NCI-H2196 treated with DMSO at 0.1 percent for 48 hours (cell line): ENCODE results near the gene EZH1.
"Not testable (repeated sequence)": the region's sequence is repeated elsewhere in the genome, so short reads cannot be mapped to it uniquely, and the experiment has no call there.

Source experiments
- DNase-seq: peaks from one replicate; lab custom pipeline; 2025; ENCODE audit not compliant: unreplicated experiment; lab: John Stamatoyannopoulos, UW

The EZH1 gene

DNA sequence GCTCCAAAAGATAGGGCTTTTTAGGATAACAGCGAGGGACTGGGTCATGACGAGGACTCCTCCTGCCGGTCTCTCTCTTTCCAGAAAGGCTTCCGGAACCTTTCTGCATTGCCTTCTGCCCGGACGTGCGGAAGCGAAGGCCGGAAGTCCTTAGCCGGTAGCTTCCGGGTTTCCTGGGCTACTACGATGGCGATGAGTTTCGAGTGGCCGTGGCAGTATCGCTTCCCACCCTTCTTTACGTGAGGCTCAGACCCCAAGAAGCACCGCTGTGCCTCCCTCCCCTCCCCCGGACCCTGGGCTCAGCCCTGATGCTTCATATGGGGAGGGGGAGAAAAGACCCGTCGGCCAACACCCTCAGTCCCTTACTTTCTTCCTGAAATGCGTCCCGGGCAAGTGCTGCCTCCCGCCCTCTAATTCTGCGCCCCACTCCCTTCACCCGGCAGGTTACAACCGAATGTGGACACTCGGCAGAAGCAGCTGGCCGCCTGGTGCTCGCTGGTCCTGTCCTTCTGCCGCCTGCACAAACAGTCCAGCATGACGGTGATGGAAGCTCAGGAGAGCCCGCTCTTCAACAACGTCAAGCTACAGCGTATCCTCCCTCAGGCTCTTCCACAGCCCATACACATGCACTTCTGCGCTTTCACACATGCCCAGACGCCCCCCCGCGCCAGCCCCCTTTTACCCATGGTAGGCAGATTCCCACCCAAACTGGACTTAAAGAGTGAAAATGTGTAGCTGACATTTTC, 28.6 kb upstream of the EZH1 start, which contains the start of gene VPS25:
Gene VPS25, plus strand, starts transcription at position 160 of the 746 bp plus-strand sequence. Its CDS starts 27 bp downstream, at position 187.
- DNase-seq: peak; percentile 33

- no peak for DNase-seq
Observed at GRCh38 chr17:42772945-42773289, 28.1 kb upstream of the EZH1 start.

GRCh38 chr17:42769964-42770363, 25.1 kb upstream of the EZH1 start:
- DNase-seq: not testable (repeated sequence)

GRCh38 chr17:42768006-42768405, 23.2 kb upstream of the EZH1 start:
- DNase-seq: not testable (repeated sequence)

DNA sequence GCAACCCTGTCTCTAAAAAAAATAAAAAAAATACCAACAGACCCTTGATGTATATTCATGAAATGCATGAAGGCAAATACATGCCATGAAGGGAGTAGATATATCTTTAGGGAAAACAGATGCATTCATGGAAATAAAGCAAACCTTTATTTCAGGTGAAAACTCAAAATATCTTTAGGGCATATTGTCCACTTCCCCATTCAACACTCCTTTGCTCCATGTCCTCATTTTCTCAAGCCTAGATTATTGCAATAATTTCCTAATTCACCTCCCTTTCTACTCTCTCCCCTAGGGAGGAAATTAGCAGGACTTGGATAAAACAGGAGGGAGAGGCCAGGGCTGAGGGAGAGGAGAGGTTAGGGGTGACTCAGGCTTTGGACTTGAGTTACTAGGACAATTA, 22.7 kb upstream of the EZH1 start:
- DNase-seq: no peak

DNA sequence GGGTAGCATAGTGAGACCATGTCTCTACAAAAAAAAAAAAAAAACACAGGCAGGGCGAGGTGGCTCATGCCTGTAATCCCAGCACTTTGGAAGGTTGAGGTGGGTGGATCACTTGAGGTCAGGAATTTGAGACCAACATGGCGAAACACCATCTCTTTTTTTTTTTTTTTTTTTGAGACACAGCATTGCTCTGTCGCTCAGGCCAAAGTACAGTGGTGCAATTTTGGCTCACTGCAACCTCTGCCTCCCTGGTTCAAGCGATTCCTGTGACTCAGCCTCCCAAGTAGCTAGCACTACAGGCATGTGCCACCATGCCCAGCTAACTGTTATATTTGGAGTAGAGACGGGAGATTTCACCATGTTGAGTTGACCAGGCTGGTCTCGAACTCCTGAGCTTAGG, 21.3 kb upstream of the EZH1 start:
- no peak for DNase-seq

DNA sequence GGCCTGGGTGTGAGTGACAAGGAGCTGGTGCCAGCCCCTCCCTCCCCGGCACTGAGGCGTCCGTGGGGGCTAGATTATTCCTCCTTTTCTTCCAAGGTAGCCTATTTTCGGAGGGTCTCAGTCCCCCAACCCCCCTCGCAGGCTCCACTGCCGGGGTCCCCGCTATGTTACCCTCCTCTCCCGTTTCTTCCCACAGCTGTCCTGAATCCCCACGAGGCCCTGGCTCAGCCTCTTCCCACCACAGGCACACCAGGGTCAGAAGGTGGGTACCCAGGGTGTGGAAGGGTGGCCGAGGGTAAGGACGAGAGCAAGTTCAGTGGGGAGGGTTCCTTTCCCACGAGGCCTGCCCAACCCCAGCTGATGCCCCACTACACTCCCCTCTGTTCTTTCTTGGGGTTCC, 16.8 kb upstream of the EZH1 start:
- DNase-seq: no peak

DNA sequence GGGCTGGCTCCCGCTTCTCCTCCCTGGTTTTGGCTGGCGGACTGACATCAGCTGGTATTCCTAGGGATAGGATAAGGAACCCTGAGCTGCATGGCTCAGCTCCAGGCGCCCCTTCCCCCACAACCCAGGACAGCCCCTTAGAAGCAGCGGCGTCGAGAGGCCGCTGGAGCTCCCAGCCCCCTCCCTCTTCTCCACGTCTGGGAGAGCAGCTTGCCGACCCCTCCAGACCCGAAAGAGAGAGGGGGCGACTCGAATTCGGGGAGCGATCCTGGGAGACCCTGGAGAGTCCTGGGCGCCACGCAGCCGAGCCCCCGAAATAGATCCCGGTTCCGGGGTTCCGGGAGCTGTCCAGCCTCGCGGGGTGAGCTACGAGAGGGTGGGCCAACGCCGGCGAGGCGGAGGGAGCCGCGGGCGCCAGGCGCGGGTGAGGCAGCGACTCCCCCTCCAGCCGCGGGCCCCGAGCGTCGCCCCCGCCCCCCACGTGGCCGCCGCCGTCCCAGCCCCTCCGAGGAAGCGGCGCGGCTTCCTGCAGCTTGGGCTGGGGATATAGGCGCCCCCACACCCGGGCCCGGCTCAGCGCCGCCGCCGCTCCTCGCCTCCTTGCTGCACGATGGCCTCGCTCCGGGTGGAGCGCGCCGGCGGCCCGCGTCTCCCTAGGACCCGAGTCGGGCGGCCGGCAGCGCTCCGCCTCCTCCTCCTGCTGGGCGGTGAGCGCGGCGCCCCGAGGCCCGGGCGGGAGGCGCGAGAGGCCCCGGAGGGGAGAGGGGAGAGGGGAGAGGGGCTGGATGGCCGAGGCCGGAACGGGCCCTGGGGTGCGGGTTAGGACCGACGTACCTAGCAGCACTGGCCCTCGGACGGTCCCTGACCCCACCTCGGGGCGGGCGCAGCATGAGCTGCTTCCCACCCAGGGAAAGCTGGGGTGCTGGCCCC, 16.1 kb upstream of the EZH1 start, which contains the start of gene RAMP2:
Gene RAMP2, plus strand, starts transcription at position 576 of the 930 bp plus-strand sequence. Its CDS starts 35 bp downstream, at position 611.
- no peak for DNase-seq

DNA sequence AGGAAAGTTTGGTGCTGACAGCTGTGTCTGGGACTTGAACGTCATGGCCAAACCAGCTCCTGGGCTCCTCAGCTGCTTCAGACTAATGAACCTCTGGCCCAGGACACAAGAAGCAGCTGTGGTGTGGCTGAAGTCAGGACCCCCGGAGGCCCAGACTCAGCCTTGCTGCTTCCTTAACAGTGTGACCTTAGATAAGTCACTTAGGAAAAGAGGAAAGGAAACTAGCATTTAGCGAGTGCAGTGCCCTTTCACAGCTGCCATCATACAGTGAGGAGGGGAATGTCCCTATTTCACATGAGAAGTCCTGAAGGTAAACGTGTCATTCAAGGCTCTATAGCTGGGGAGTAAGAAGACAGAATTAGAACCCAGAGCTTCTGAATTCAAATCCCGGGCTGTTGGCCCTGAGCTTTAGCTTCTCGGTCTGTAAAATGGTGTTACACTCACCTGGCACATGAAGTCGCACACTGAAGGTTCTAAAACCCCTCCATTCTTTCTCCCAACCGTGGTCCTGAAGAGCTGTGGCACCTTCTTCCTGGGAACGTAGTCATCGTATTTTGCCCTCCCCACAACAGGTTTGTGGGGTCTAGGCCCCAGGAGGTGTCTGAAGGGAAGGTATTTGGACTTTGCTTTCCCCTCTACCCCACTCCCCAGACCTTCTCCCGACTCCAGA, 15.3 kb upstream of the EZH1 start:
- no peak for DNase-seq

GRCh38 chr17:42754782-42755181, 9.9 kb upstream of the EZH1 start:
- no peak for DNase-seq

DNA sequence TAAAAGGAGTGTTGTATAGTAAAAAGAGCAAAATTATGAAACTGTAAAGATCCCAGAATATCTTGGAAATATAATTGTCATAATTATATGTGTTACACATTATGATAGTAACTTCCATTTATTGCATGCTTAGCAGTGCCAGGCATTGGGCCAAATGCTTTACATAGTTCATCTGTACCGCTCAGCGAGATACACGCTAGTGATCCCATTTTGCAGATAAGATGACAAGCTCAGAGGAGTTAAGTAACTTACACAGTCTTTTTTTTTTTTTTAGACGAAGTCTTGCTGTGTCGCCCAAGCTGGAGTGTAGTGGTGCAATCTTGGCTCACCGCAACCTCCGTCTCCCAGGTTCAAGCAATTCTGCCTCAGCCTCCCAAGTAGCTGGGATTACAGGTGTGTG, 6.8 kb upstream of the EZH1 start:
- no peak for DNase-seq

- no peak for DNase-seq
Observed at GRCh38 chr17:42750739-42751344, 6.0 kb upstream of the EZH1 start.

DNA sequence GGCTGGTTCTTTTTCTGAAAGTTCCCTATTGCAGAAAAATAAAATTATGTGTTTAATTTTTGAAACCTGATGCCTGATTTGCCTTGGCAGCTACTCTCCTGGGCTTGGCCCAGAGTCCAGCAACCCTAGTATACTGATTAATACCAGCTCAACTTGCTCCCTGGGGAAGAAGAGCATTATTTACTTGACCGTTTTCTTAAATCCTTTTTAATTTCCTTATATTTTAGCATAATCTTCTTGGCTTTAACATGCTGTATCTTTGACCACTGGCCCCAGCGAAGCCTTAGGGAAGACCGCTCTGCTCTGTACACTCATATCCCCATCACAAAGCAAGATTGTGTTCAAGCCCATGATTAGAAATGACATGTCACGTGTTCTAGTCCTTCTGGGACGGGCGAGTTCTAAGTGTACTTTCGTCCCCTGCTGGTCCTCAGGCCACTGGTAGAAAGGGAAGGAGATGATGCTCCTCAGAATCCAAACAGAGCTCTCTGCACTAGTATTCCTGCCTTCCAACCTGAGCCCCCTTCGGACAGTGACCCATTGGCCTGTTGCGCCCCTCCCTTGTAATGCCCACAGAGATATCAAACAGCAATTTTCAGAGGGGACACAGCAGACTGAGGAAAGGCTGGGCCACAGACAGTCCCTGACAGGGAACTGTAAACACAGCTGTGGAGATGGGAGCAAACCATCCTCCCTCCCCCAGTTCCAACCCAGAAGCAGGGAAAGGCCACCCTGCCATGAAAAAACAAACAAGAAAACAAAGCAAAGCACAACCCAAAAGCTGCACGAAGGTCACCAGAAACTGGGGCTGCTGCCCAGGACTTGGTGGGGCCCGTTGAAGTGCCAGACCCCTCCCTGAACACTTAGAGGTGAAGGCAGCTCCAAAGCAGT, 4.3 kb upstream of the EZH1 start:
- DNase-seq: no peak

- no peak for DNase-seq
Observed at GRCh38 chr17:42748202-42748907, 3.5 kb upstream of the EZH1 start.

DNA sequence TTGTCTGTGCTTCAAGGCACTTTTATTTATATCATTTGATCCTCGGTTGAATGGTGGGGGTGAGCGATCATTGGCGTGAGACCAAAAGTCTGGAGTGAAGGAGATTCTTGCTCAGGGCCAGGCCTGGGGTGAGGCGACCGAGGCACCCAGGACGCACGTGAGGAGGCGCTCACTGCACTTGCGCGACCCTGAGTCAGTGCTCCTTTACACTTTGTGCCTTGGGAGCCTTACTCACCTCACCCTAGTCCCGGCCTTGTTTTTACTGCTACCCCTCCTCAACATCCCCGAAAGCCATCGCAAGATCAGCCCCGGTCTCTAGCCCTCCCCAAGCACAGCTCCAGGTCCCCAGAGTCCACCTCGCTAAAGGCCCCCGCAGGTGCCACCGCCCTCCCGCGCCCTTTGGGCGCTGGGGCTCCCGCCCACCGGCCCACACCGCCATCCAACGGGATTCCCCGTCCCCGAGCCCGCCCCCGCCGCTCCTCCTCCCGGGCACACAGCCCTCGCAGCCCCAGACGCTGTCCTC, 496 bp downstream of the EZH1 start:
- DNase-seq: peak; percentile 32

DNA sequence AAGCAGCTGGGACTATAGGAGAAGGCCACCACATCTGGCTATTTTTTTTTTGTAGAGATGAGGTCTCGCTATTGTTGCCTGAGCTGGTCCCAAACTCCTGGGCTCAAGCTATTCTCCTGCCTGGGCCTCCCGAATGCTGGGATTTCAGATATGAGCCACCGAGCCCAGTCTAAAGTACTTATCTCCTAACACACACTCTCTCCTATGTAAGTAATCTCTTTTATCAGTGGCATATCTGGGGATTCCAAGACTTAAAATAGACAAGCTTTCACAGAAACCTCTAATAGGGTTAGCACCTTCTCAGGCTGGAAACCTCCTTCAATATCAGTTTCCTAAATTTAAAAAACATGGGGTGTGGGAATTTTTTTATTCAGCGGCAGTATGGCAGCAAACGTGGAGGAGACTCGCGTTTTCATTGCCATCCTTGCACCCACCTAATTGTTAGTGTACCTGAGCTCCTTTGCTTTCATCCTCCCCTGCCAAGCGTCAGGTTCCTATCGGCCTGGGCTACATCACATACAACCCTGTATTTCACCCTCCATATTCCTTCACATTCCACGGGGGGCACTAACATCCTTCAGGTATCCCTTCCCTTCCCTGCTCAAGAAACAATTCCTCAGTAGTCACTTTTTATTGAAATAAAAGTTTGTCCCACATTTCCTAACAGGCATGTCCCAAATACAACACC, 1.1 kb downstream of the EZH1 start:
- no peak for DNase-seq

- DNase-seq: not testable (repeated sequence)
Observed at GRCh38 chr17:42742916-42743315, 1.9 kb downstream of the EZH1 start.

DNA sequence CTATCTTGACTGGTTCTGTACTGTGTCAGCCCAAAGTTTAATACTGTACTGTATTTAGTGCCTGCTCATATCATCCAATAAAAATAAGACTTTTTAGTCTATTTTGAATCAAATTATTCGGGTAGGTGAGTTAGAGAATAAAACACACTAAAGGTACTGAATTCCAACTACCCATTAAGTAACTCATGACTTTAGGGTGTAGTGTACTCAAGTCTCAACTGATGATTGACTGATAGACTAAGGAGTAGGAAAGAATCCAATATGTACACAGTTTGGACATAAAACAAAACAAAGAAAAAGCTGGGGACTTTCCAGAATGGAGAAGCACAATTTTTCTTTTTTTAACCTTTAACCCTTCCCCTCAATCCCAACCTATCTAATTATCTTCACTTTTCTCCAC, 4.1 kb downstream of the EZH1 start:
- DNase-seq: no peak

DNA sequence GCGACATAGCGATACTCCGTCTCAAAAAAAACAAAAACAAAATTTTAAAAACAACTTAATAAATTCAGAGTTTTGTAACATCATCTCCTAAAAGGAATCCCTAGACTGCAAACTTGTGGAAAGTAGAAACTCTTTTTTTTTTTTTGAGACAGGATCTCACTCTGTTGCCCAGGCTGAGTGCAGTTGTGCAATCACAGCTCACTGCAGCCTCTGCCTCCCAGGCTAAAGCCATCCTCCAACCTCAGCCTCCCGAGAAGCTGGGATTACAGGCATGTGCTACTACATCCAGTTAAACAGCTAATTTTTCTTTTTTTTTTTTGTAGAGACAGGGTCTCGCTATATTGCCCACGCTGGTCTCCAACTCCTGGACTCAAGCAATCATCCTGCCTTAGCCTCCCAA, 19.7 kb downstream of the EZH1 start:
- no peak for DNase-seq
